NCI-H82 (cell line): Measurements from ENCODE around the gene JMJD4.

Experiments used
- DNase-seq: peaks from one replicate; lab custom pipeline; 2025; lab: John Stamatoyannopoulos, UW

Gene JMJD4

GRCh38 chr1:227768640-227769039, 33.5 kb upstream of the JMJD4 start:
- DNase-seq, result no peak

DNA sequence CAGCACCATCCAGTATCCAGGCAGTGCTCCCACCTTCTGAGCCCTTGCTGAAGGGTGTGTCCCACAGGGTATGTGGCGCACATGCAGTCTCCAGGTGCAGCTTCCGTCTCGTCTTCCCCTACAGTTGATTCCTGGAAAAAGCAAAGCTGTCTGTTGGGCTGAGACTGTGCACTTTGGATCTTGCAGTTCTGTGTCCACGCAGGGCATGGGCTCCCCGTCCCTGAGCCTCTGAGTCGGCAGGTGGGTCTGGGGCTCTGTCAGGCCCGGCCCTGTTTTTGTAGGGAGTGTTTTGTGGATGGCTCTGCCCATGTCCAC, 33.0 kb upstream of the JMJD4 start:
- DNase-seq, result no peak

GRCh38 chr1:227767401-227768124, 32.5 kb upstream of the JMJD4 start:
- DNase-seq, result no peak

GRCh38 chr1:227766653-227767277, 31.7 kb upstream of the JMJD4 start:
- DNase-seq, result no peak

- no peak for DNase-seq
Observed at GRCh38 chr1:227766015-227766634, 31.0 kb upstream of the JMJD4 start.

DNA sequence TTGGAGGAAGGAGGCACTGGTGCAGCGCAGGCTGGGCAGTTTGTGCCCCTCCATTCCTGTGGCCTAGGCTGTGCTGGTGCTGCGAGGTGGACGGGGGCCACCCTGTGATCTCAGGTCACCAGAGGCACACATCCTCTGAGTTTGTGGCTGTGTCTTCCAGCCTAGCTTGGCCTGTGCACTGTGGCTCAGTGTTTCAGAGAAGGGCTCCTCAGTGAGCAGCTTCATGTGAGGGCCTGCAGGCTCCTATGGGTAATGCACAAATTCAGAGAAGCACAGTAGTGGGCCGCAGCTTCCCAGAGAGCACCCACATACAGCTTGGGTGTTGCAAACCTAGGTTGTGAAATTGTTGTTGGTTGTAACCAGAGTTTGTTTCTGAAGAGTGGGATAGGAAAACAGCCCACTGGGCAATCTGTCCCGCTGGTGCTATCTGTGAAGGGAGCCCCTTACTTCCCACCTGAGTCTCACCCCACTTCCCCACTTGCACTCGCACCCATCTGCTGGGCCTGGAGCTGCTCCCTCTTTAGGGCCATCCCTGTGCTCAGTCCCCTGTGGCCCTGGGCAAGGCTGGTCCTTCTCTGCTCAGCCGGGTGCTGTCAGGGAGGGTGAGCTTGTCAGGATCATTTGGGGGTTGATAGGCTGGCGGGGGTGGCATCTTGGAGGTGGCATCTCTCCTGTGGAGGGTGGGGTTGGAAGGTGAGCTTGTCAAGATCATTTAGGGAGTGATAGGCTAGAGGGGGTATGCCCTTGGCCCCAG, 30.3 kb upstream of the JMJD4 start:
- DNase-seq, result no peak

GRCh38 chr1:227764019-227764391, 28.9 kb upstream of the JMJD4 start:
- no peak for DNase-seq

DNA sequence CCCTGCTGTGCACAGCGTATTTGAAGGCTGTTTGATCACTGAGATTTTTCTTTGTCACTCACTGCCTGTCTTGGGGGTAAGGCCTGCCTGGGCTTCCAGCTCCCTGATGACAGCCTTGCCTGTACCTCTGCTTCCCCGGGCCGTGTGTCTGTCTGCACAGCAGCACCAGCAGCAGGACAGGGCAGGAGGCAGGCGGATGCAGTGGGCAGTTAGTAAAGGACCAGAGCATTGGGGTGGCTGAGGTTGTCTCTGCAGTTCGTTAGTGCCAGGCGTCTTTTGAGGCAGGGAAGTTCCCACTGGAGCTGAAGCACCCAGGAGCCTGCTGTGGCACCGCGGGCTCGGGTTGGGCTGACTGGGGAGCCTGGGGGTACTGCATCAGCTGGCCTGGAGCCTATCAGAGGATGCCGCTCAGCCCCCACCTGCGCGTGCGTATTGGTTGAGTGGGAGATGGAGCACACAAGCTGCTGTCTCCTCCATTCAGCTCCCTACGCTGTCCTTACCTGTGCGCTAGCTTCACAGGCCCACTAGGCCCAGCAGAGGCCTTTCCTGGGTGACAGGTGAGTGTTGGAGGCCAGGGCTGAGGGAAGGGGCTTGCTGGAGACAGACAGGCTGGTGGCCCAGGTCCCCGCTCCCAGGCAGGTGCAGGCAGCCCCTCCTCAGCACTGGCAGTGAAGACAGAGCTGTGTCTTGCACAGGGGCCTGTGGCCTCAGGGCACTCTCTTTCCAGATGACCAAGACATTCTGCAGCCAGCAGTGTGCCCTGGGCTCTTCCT, 28.3 kb upstream of the JMJD4 start:
- DNase-seq, result no peak

DNA sequence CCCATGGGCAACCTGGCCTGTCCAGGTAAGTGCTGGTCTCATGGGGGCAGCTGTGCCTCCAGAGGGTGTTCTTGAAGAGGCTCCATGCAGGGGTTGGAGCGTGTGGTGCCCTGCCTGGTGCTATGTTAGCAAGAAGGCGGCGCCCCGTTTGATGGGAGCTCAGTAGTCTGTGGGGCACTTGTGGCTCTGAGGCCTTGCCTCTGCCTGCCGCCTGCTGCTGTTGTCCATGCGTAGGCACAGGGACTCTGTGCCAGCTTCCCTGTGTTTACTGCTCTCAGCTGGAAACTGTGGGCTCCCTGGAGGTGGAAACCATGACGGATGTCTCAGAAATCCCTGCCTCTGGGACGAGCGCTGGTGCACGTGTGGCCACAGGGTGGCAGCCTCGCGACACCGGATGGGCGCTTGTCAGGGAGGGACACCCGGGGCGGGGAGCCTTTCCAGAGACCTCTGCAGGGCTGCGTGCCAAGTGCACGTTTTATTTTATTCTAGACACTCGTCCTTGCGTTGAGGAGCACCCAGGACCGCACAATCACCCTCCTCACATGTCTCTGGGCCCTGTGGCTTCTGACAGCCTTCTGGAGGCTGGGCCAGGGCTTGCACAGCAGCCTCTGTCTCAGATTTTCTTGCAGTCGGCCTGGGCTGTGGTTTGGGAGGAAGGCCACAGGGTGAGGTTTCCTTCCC, 27.3 kb upstream of the JMJD4 start:
- DNase-seq, result peak; percentile 90

DNA sequence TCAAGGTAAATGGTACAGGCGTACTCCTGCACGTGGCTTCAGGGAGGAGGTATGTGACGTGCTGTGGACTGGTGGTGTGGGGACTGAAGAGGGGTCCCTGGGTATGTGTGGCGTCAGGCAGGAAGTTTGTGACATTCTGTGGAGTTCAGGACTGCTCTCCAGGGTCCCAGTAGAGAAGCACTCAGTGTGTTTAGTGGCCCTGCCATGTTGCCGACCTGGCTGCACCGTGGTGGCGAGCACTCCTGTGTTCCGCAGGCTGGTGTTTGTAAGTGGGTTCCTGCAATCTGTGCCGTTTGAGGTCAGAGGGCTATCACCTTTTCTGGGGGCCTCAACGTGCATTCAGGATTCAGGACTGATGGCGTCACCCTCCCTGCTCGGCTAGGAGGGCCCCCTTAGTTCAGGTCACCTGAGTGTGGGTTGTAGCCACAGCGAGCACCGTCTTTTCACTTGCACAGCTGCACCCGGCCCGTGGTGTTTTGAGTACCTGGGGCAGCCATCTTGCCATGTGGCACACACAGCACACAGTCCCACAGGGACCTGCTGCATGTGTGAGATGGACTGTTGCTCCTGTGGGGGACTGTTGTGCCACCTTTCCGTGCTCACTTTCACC, 26.6 kb upstream of the JMJD4 start:
- DNase-seq, result no peak

DNA sequence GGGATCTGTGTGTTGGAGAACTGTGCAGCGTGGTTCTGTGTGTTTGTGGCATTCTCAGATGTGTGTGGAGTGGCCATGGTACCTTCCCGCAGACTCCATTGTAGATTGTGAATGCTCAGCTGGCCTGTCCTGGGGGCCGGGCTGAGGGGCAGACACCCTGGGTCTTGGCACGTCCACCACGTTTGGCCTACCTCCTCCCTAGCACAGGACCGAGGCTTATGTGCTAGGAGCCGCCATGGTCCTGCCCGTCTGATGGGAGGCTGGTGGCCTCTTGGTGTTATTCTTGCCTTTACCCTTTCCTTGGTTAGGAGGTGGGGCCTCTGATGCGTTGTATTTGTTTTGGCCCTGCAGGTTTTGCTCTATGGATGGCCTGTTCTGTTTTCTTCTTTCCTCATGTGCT, 25.3 kb upstream of the JMJD4 start:
- DNase-seq, result no peak

DNA sequence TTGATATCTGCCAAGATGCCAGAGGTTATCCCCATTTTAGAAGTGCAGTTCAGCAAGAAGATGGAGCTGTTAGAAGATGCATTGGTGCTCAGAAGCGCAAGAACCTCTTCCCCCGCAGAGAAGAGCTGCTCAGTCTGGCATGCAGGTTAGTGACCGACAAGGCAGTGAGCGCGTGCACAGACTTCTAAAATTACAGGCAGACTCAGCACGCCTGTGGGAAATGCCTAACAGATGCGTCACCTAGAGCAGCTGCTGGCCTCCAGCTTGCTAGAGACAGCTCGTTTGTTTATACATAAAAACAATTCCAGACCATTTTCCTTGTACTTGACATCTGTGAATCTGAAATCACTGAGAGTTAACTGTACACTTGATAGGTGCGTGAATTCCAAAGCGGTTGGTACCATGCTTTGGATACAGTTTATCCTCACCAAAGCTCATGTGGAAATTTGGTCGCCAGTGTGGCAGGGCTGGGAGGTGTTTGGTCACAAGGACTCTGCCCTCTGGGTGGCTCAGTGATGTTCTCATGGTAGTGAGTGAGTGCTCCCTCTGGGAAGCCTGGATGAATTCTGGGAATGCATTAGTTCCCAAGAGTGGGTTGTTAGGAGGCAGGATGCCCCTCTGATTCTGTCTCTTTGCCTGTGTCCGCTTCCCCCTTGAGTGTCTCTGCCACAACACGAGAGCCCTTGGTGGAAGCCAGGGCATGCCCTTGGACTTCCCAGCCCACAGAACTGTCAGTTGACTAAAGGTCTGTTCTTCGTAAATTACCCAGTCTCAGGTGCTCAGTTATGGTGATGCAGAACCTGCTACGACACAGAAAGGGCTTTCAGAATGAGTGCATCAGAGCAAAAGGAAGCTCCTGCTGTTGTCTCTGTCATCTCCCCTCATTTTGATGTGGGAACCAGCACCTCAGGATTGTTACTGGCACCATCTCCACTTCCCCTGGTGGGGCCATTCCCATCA, 24.5 kb upstream of the JMJD4 start:
- DNase-seq, result no peak

DNA sequence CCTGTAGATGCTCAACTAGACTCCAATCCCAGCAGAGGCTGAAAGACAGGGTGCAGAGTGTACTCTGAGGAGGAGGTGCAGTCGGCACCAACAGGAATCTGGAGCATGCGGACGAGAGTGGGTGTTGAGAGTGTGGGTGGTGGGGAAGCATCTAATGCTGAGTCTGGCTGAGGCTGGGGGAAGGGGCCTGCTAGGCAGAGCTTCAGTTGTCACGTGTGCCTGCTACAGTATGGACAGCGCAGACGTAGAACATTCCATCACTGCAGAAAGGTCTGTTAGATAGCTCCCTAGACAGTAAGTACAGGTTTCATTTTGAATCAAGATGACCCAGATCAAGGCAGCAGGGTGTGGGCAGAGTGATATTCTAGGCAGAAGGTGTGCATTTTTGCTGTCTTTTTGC, 23.3 kb upstream of the JMJD4 start:
- DNase-seq, result no peak

DNA sequence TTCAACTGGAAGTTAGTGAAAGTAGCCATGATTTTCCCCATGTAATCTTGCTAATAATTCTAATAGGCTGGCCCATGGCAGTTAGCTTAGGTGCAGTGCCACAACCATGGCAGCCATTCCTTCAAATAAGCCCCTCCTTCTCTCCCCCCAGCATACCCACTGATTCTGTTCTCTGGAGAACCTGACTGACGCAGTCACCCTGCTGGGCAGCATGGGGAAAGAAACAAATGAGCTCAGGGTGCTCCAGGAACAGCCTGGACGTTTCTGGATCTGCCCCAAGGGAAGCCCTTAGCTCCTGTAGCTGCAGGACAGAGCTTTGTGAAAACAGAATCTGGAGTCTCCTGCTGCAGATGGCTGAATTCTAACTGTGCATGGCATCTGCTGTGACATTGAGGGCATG, 22.7 kb upstream of the JMJD4 start:
- DNase-seq, result no peak

GRCh38 chr1:227756172-227756959, 21.3 kb upstream of the JMJD4 start:
- DNase-seq, result no peak

DNA sequence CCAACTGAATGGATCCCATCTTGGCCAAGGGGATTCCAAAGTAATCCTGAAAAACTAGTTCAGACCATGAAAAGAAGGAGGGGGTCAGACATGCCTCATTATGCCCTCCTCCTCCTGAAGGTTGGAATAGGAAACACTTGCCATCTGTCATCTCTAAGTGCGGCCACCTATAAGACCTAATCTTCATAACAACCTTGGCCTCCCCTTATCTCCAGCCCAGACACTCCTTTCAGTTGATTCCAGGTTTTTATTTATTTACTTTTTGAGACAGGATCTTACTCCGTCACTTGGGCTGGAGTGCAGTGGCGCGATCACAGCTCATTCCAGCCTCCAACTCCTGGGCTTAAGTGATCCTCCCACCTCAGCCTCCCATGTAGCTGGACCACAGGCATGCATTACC, 19.9 kb upstream of the JMJD4 start:
- DNase-seq, result peak; percentile 55

GRCh38 chr1:227753999-227754711, 19.1 kb upstream of the JMJD4 start:
- no peak for DNase-seq

- DNase-seq, result no peak
Observed at GRCh38 chr1:227749916-227750710, 15.0 kb upstream of the JMJD4 start.
